Activated CD8-positive, alpha-beta memory T cell treated with anti-CD3 and anti-CD28 coated beads for 36 hours (primary cell): ENCODE data around the gene DYSF. TPM values are rescaled to one million over a fixed set of nuclear protein-coding genes. Genes with fewer than 3 reads are reported as not detected.

Experiments
- CTCF ChIA-PET: fragments of 350-600 bp; sonication (Branson Sonifier 250); formaldehyde crosslinking; loops from one replicate; lab custom pipeline; 2021; ENCODE audit warnings: antibody characterized with exemption; lab: Charles Lee
- POLR2A ChIA-PET: fragments of 350-600 bp; sonication (Branson Sonifier 250); formaldehyde crosslinking; loops from one replicate; lab custom pipeline; 2021; ENCODE audit warnings: antibody characterized with exemption; lab: Charles Lee
- total RNA-seq, 2 experiments: library from RNA; stranded (reverse); gene quantifications; one replicate each; pipeline ENCODE4 v1.2.3, GENCODE V29; 2021

The DYSF gene
- total RNA-seq, 2 experiments from 2014 or later = 4.8 to 5.8 TPM

- CTCF ChIA-PET = no interaction called here
- POLR2A ChIA-PET = no interaction called here
Observed at GRCh38 chr2:71699428-71699827, 246.1 kb downstream of the DYSF start.

DNA sequence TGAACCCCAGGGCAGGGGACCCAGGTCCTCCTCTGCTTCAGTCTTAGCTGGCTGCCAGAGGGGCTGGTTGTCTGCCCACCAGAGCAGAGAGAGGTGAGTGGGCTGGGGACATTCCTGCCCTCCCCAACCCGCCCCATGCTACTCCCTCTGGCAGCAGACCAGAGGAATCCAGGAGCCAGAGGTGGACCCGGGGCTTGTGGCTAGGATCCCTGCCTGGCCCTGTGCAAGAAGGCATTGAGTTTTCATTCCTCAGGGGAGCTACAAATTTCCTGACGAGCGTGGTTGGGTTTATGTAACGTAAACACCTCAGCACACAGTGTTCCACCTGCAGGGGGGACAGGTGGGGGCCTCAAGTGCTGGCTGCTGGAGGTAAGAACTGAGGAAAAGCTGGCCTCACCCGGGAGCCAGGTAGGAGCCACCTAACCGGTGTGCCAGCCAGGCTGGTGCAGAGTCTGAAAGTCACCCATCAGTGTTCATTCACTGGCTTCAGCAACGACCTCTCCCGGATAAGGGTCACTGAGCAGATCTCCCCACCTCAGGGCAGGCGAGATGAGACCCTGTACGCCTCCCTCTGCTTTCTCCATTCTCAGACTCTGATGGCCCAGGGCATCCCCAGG, 246.8 kb downstream of the DYSF start:
- CTCF ChIA-PET = no interaction called here
- POLR2A ChIA-PET = no interaction called here

- ChIA-PET CTCF (no interaction called here), POLR2A (no interaction called here)
Observed at GRCh38 chr2:71700658-71701397, 247.5 kb downstream of the DYSF start.

- POLR2A ChIA-PET = no interaction called here
- CTCF ChIA-PET = no interaction called here
Observed at GRCh38 chr2:71702071-71702970, 249.0 kb downstream of the DYSF start.

DNA sequence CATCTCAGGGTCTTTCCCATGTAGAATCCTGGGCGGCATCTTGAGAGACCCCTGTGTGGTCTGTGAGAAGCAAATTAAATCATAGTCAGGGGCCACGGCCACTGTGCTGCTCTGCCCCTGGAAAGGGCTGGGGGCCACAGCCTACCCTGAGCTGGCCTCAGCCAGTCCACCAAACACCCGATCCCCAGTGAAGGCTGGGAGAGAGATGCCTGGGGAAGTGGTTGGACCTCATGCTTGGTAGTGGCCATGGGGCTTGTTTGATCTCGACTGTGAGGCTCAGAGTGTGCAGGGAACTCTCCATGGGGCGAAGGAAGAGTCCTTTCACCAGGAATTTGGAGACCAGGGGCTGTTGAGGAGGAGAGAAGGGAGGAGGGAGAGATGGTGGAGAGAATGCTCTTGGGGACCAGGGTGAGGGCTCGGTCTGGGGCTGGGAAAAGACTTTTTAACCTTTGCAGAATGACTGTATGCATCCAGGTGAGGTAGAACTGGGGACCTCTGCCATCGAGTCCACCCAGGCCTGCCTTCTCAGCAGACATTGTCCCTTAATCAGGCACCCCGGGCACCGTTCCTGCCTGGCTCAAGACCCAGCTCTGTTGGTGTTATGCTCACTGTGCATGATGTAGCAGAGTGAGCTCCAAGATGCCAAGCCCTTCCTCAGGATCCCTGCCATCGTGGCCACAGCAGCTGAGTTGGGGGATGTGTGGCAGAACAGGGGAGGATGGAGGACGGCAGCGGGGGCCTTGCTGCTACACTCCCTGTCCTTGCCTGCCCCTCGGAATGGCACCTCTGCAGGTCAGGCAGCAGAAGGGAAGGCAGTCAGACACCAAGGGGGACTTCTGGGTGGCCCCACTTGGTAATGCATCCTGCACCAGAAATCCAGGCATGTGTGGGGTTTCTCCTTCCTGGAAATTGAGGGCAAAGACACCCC, 249.9 kb downstream of the DYSF start:
- CTCF ChIA-PET = no interaction called here

DNA sequence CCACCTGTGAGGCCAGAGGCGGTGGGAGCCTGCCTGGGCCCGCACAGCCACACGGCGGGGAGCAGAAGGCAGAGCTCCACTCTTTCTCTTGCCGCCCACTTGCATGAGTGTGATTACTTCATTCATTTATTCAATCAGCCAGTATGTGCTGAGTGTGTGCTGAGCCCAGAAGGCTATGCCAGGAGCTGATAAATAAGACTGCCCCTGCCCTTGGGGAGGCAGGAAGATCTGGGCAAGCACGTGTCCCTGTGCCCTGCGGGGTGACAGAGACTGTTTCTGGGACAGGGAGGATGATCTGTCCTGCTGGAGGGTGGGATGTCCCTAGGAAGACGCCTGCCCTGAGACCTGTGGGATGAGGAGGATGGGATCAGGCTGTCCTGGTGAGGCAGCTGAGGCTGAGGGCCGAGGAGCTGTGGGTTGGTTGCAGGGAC, 250.8 kb downstream of the DYSF start:
- CTCF ChIA-PET = no interaction called here

More for the DNA sequence above, 249.9 kb downstream of the DYSF start:
- POLR2A ChIA-PET = no interaction called here

GRCh38 chr2:71704688-71705087, 251.3 kb downstream of the DYSF start:
- ChIA-PET POLR2A (no interaction called here), CTCF (no interaction called here)

More for the DNA sequence above, 250.8 kb downstream of the DYSF start:
- POLR2A ChIA-PET = no interaction called here

DNA sequence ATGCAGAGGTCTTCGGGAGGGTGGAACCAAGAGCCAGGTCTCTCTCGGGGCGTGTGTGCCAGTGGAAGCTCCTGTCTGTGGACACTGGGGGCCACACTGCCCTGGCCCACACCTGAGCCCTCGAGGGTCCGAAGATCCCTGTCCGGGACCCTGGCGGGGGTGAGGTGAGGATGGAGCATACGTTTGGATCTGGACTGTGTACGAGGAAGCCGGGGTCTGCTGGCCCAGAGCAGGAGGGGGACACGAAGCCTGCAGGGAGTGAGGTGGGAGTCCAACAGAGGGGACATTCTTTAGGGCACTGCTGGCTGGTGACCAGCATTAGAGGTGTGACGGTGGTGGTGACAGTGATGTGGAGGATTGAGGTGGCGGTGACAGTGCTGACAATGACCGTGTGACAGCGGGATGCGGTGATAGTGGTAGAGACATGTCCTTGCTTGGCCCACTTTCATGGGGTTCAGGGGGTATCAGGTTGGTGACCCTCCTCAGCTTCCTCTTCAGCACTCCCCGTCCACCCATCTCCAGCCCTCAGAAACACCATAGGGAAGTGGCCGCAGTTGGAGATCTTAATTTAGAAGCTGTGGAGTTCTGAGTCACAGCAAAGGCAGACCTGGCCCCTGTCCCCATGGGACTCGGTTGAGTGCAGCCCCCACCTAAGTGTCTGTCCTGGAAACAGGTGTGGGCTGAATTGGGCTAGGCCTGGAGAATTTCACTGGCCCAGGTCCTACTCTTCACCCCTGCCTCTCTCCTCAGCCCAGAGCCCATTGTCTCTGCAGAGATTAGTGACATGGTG, 252.0 kb downstream of the DYSF start:
- ChIA-PET POLR2A (no interaction called here), CTCF (no interaction called here)

DNA sequence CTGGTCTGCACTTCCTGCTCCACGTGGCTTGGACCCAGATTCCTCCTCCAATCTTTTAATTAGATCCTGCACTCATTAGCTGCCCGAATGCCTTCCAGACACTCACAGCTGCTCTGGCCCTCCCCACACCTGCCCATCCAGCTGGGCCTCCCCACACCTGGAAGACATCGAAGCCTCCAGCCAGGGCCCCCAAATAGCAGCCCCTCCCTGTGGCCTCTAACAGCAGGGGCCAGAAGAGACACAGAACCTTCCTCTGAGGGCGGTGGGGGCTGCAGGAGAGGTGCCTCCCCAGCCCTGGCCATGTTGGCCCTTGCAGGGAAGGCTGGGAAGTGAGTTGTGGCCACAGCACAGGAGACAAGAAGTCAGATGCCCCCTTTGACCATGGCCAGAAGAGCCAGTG, 252.8 kb downstream of the DYSF start:
- ChIA-PET POLR2A (no interaction called here), CTCF (no interaction called here)

GRCh38 chr2:71706836-71707235, 253.5 kb downstream of the DYSF start:
- ChIA-PET CTCF (no interaction called here), POLR2A (no interaction called here)

GRCh38 chr2:71710367-71711132, 257.2 kb downstream of the DYSF start:
- POLR2A ChIA-PET = no interaction called here

GRCh38 chr2:71711133-71711855, 257.9 kb downstream of the DYSF start:
- ChIA-PET POLR2A (no interaction called here), CTCF (no interaction called here)

More at GRCh38 chr2:71710367-71711132, 257.2 kb downstream of the DYSF start:
- CTCF ChIA-PET = no interaction called here

- ChIA-PET POLR2A (no interaction called here), CTCF (no interaction called here)
Observed at GRCh38 chr2:71712158-71712818, 258.9 kb downstream of the DYSF start.

GRCh38 chr2:71713581-71714580, 260.5 kb downstream of the DYSF start:
- POLR2A ChIA-PET = no interaction called here
- CTCF ChIA-PET = no interaction called here

- POLR2A ChIA-PET = no interaction called here
- CTCF ChIA-PET = no interaction called here
Observed at GRCh38 chr2:71714601-71715240, 261.4 kb downstream of the DYSF start.
